SK-N-SH treated with all-trans-retinoic acid at 6 μM for 48 hours (cell line): ENCODE results near the gene CCDC34.

ENCODE experiments used
- ATAC-seq: fragments of 200-7000 bp; cut with Tn5 transposase; 3 replicates; pipeline ENCODE4 v1.9.1; 2020; ENCODE audit warnings: mild to moderate bottlenecking, moderate library complexity
- ARNTL ChIP-seq: fragments of 450-650 bp; formaldehyde crosslinking; IDR thresholded peaks from 2 replicates; pipeline ENCODE4 v1.5.0; 2020; ENCODE audit warnings: low read depth, mild to moderate bottlenecking, moderate library complexity, borderline replicate concordance
- CSDC2 ChIP-seq: fragments of 250-450 bp; sonication (Bioruptor Pico); IDR thresholded peaks from 2 replicates; pipeline ENCODE4 v1.5.0; 2020; ENCODE audit warnings: mild to moderate bottlenecking, moderate library complexity
- ESRRG ChIP-seq: fragments of 250-450 bp; sonication (Bioruptor Pico); IDR thresholded peaks from 2 replicates; pipeline ENCODE4 v1.6.1; 2021; ENCODE audit warnings: mild to moderate bottlenecking
- ISL1 ChIP-seq: fragments of 250-450 bp; sonication (Bioruptor Pico); IDR thresholded peaks from 2 replicates; pipeline ENCODE4 v2.1.2; 2022; ENCODE audit warnings: mild to moderate bottlenecking, moderate library complexity
- PPARA ChIP-seq: fragments of 250-450 bp; sonication (Bioruptor Pico); IDR thresholded peaks from 2 replicates; pipeline ENCODE4 v1.5.0; 2020; ENCODE audit warnings: mild to moderate bottlenecking, borderline replicate concordance
- ZC3H10 ChIP-seq: fragments of 250-450 bp; sonication (Bioruptor Pico); IDR thresholded peaks from 2 replicates; pipeline ENCODE4 v1.5.1; 2021; ENCODE audit warnings: mild to moderate bottlenecking, moderate library complexity
- ZFP3 ChIP-seq: fragments of 250-450 bp; sonication (Bioruptor Pico); IDR thresholded peaks from 2 replicates; pipeline ENCODE4 v1.5.0; 2020; ENCODE audit warnings: mild to moderate bottlenecking, moderate library complexity
- ZNF70 ChIP-seq: fragments of 450-650 bp; formaldehyde crosslinking; IDR thresholded peaks from 2 replicates; pipeline ENCODE4 v1.5.0; 2020; ENCODE audit warnings: mild to moderate bottlenecking, moderate library complexity
- ZNF8 ChIP-seq: fragments of 450-650 bp; formaldehyde crosslinking; IDR thresholded peaks from 2 replicates; pipeline ENCODE4 v1.5.0; 2020; ENCODE audit warnings: mild to moderate bottlenecking, moderate library complexity
- TF ChIP-seq, protein P1 (sequence below): fragments of 250-450 bp; sonication (Bioruptor Pico); IDR thresholded peaks from 2 replicates; pipeline ENCODE4 v1.5.1; 2020; ENCODE audit warnings: low read depth, mild to moderate bottlenecking, moderate library complexity
- TF ChIP-seq, protein P2 (sequence below): fragments of 250-450 bp; sonication (Bioruptor Pico); IDR thresholded peaks from 2 replicates; pipeline ENCODE4 v1.8.0; 2020; ENCODE audit warnings: mild to moderate bottlenecking, moderate library complexity, borderline replicate concordance

The CCDC34 gene

DNA sequence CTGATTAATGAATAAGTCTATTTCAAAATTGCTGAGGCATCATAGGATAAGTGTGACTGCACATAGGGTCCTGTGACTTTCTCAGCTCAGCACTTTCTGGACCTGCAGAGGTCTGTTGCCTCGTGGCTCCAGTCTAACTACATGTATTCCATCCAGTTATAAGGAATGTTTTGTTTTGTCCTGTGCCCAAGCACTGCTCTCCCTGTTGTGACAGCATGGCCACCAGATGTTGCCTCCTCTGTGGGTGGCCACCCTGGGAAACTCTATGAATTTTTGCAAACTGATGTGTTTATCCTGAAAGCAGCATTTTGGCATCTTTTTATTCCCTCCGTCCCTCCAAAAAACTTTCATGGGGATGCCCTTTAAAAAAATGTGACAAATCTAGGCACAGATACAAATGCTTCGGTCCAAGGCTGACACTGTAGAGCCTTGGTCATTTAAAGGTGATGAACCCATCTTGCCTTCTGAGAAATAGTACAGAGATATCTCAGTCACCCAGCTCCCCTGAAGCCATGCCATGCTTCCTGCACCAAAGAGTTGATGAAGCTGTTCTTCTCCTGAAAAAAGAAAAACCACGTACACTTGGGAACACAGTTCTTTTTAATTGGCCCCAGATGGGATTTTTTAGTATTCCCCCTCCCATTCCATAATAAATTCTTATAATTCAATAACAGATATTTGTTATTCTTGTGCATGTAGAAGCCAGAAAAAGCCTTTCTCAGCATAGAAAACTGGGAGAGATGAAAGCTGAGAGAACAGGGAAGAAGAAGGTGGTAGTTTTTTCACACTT, 72.6 kb downstream of the CCDC34 start:
- ATAC-seq: no peak
- TF ChIP-seq, protein P1, sequence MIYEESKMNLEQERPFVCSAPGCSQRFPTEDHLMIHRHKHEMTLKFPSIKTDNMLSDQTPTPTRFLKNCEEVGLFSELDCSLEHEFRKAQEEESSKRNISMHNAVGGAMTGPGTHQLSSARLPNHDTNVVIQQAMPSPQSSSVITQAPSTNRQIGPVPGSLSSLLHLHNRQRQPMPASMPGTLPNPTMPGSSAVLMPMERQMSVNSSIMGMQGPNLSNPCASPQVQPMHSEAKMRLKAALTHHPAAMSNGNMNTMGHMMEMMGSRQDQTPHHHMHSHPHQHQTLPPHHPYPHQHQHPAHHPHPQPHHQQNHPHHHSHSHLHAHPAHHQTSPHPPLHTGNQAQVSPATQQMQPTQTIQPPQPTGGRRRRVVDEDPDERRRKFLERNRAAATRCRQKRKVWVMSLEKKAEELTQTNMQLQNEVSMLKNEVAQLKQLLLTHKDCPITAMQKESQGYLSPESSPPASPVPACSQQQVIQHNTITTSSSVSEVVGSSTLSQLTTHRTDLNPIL (CRISPR knock-in tag): no peak
- TF ChIP-seq ZC3H10 (CRISPR knock-in tag) (no peak), ZNF8 (CRISPR knock-in tag) (no peak), ARNTL (no peak), PPARA (CRISPR knock-in tag) (no peak), CSDC2 (CRISPR knock-in tag) (no peak), ZNF70 (CRISPR knock-in tag) (no peak), ESRRG (CRISPR knock-in tag) (no peak), ISL1 (CRISPR knock-in tag) (no peak), ZFP3 (CRISPR knock-in tag) (no peak)
- TF ChIP-seq, protein P2, sequence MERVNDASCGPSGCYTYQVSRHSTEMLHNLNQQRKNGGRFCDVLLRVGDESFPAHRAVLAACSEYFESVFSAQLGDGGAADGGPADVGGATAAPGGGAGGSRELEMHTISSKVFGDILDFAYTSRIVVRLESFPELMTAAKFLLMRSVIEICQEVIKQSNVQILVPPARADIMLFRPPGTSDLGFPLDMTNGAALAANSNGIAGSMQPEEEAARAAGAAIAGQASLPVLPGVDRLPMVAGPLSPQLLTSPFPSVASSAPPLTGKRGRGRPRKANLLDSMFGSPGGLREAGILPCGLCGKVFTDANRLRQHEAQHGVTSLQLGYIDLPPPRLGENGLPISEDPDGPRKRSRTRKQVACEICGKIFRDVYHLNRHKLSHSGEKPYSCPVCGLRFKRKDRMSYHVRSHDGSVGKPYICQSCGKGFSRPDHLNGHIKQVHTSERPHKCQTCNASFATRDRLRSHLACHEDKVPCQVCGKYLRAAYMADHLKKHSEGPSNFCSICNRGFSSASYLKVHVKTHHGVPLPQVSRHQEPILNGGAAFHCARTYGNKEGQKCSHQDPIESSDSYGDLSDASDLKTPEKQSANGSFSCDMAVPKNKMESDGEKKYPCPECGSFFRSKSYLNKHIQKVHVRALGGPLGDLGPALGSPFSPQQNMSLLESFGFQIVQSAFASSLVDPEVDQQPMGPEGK (CRISPR knock-in tag): no peak
